ENCODE data around the gene CBARP.
A peak's percentile ranks its signal among the peaks of the same experiment; 100 is the strongest.

CBARP gene

DNA sequence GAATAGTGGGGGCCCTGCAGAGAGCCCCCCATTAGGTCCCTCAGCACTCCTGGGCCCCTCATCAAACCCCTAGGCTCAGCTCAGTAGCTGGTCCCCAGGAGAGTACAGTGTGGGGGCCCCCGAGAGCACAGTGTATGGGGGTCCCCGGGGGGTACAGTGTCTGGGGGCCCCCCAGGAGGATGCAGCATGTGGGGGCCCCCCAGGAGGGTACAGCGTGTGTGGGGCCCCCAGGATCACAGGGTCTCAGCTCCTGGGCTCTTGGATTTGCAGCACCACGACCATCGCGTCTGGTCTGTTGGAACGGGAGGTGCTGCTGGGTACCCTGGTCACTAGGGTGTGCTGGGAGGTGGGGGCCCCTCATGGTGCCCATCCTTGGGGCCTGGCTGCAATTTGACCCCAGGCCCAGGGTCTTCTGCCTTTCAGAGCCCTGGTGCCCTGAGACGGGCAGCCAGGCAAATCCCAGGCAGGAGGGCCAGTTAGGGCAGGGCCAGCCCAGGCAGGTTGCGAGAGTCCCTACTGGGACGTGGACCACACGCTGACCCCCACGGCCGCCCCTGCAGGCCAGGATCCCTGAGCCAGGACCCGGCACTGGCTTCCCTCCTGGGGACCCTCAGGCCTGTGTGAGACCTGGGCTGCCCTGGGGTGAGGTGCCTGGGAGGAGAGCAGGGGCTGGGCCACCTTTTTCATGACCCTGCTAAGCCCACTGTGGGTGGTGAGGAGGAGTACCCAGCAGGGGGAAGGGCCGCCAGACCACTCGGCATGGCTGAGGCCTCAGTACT lies 13.6 kb downstream of the CBARP start:
- H3K4me3 ChIP-seq (ENCODE audit: low read length), result no peak overlapping the region
- no peak for DNase-seq (ENCODE audit: low read depth)

DNA sequence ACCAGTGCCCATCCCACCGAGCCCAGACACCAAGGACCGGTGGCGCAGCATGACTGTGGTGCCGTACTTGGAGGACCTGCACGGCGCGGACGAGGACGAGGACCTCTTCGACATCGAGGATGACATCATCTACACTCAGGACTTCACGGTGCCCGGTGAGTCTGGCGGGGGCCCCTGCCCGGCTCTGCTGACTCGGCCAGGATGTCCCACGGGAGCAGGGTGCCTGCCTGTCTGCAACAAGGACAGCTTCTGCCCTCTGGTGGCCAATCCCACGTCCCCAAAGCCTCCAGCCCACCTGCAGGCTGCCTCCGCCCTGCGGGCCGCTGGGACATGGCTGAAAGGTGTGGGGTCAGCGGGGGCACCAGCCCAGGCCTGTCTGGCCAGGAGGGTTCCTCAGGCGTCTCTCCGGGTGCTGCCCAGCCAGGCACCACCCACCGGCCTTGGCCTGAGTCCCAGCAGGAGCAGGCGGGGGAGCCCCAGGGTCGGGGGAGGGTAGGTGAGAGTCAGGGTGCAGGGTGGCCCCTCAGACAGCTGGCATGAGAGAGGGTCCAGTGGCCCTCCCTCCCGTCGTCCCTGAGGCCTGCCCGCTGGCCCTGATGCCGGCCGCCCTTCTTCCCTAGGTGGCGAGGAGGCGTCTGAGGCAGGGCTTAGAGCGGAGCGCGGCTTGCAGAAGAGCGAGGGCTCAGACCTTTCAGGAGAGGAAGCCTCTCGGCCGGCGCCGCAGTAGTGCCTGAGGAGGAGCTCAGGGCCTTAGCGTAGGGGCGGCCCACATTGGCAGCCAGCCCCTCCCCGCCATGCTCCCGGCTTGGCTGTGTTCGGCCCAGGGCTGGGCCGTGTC lies 14.6 kb downstream of the CBARP start:
- H3K4me3 ChIP-seq (ENCODE audit: low read length), result no peak overlapping the region
- no peak for DNase-seq (ENCODE audit: low read depth)
- TF ChIP-seq, protein P1, sequence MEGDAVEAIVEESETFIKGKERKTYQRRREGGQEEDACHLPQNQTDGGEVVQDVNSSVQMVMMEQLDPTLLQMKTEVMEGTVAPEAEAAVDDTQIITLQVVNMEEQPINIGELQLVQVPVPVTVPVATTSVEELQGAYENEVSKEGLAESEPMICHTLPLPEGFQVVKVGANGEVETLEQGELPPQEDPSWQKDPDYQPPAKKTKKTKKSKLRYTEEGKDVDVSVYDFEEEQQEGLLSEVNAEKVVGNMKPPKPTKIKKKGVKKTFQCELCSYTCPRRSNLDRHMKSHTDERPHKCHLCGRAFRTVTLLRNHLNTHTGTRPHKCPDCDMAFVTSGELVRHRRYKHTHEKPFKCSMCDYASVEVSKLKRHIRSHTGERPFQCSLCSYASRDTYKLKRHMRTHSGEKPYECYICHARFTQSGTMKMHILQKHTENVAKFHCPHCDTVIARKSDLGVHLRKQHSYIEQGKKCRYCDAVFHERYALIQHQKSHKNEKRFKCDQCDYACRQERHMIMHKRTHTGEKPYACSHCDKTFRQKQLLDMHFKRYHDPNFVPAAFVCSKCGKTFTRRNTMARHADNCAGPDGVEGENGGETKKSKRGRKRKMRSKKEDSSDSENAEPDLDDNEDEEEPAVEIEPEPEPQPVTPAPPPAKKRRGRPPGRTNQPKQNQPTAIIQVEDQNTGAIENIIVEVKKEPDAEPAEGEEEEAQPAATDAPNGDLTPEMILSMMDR (conservative IDR thresholded peaks at IDR 0.05; ENCODE audit: low read depth, low read length), result peak; percentile 68

More for the DNA sequence above, 13.6 kb downstream of the CBARP start:
- TF ChIP-seq, protein P1 (conservative IDR thresholded peaks at IDR 0.05; ENCODE audit: low read depth, low read length), result no peak

DNA sequence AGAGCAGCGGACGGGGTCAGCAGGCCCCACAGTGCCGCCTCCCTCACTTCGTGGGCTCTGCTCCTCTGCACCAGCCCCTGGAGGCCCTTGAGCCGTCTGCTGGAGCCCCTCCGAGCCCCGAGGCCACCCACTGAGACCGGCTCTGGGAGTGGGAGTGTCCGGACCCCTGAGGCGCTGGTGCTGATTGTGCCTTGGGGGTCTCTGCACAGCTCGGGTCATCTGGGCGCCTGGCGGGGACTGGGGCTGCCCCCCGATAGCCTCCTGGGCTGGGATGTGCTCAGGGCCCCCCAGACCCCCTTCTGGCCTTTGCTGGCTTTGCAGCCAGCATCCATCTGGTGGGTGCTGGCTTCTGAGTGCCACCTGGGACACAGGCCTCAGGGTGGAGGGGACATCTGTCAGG lies 15.4 kb downstream of the CBARP start:
- H3K4me3 ChIP-seq (ENCODE audit: low read length), result no peak overlapping the region

DNA sequence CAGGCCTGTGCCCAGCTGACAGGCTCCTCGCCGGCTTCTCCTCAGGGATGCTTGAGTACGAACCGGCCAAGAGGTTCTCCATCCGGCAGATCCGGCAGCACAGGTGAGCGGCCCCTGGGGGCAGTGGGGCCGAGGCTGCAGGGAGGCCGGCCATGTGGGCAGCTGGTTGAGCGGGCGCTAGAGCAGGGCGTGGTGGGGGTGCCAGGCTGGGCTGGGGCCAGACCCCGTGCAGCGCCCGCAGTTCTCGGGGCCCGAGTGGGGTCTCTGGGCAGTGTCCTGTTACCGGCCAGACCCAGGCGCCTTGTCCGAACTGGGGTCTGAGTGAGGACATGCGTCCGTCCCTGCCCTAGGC lies 15.9 kb downstream of the CBARP start:
- no peak overlapping the region for H3K4me3 ChIP-seq (ENCODE audit: low read length)
- TF ChIP-seq, protein P1 (conservative IDR thresholded peaks at IDR 0.05; ENCODE audit: low read depth, low read length), result no peak
- DNase-seq (ENCODE audit: low read depth), result no peak

More for the DNA sequence above, 15.4 kb downstream of the CBARP start:
- TF ChIP-seq, protein P1 (conservative IDR thresholded peaks at IDR 0.05; ENCODE audit: low read depth, low read length), result peak; percentile 28
- DNase-seq (ENCODE audit: low read depth), result no peak

DNA sequence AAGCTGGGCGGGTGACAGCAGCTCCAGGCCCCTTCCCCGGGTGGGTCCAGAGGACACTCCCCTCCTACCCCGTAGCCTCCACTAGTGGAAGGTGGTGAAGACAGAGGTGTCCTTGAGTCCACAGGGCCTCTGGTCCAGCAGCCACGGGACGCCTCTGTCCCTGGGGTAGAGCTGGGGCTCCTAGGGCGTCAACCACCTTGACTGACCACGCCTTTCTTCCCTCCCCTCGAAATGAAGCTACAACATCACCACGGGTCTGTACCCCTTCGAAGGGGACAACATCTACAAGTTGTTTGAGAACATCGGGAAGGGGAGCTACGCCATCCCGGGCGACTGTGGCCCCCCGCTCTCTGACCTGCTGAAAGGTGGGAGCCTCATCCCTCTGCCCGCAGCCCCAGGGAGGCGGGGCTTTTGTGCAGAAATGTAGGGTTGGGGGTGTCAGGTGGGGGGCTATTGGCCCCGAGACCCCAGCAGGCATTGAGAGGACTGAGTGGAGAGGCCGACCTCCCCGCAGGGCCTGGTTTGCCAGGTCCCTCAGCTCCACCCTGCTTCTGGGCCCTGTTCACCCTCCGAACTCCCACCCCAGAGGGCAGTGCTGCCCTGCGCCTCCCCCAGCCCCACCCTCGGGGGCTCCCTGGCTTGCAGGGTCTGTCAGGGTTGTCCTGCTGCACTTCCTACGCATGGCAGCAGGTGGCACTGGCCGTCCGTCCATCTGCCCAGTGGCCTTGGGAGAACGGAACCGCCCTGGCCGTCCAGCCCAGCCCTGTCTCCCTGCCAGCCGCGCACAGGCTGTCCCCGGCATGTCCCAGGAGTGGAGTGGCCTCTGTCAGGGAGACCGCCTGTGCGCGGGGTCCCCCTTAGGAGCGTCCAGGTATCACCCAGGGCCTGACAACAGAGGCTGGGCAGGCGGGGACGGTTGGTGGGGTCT lies 16.6 kb downstream of the CBARP start:
- no peak overlapping the region for H3K4me3 ChIP-seq (ENCODE audit: low read length)
- DNase-seq (ENCODE audit: low read depth), result no peak
- TF ChIP-seq, protein P1 (conservative IDR thresholded peaks at IDR 0.05; ENCODE audit: low read depth, low read length), result peak; percentile 74

DNA sequence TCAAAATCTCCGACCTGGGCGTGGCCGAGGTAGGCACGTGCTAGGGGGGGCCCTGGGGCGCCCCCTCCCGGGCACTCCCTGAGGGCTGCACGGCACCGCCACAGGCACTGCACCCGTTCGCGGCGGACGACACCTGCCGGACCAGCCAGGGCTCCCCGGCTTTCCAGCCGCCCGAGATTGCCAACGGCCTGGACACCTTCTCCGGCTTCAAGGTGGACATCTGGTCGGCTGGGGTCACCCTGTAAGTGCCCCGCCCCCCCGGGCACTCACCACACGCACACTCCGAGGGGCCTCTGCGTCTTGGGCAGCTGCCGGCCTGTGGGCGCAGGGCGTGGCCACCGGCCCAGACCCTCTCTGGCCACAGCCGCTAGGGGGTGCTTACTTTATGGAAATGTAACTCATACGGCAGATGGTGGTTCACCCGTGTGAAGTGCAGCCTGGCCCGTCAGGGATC lies 17.3 kb downstream of the CBARP start:
- TF ChIP-seq, protein P1 (conservative IDR thresholded peaks at IDR 0.05; ENCODE audit: low read depth, low read length), result no peak
- no peak for DNase-seq (ENCODE audit: low read depth)
- no peak overlapping the region for H3K4me3 ChIP-seq (ENCODE audit: low read length)

Data from retinal pigment epithelial cell (primary cell).